Measurements from ENCODE around the gene C12orf76. TPM values are rescaled to one million over a fixed set of nuclear protein-coding genes. Genes with fewer than 3 reads are reported as not detected.

Gene C12orf76
- total RNA-seq = 9.2 and 9.7 TPM in 2 replicates

DNA sequence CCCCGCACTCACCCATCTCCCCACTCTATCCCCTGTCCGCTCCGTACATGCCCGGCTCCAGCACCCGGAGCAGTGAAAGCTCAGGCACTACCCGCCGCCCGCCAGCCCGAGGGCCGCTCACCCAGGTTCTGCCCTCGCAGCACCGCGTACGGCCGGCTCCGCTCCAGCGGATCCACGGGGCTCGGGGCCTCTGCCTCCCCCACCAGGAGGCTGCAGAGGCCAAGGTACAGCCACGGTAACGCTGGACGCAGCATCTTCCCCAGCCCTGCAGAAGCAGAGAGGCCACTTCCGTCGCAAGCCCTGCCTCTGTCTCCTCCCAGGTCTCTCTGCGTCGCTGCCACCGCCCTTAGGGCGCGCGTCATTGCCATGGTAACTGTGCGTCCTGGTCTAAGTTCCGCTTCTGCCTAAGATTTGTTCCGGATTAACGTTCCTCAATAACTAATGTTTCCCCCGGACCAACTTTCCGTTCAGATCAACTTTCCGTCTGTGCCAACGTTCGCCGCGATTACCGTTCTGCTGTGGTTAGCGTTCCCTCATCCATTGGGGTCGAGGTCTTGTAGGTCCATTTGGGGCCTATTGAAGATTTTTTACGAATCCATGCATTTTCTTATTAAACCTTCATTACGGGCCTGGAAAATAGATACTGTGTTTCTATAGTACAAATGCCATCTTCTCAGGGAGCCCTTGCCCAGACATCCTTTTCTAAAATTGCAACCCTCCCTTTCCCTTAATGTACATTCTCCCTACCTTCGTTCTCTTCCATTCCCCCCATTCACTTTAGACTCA lies at the start of gene C12orf76:
TSS of gene C12orf76 (minus strand) at position 281 of the 786 bp plus-strand sequence. CDS start at position 254, 27 bp downstream.

DNA sequence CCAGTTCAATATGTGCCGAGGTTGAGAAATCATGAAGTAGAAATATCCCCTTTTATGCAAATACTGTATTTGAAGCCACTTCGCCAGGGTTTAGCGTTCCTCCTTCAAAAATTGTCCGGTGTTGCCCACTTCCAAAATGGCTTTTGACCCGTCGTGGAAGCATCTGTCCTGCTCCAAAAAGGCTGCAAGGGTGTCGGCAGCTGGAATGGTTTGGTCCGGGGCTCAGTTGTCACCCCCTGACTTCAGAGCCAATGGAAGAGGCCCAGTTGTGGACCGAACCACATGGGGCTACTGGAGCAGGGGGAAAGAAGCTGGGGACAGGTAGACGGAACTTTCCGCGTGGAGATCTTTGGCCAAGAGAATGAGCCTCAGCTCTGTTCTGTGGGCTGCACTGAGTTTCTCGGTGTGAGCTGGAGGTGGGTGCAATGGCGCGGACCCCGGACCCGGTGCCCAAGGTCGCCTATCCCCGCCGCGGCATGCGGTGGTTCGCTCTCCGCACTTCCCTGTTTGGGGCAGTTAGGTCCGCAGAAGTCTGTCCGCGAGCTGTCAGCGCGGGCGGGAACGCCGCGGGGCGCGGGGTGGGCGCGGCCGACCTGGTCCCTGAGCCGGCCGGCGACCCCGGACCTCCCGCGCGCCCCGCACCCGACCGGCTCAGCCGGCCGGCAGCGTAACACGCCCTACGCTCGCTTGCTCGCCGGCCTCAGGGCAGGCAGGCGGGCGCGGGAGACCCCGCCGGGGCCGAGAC lies 49.2 kb downstream of the C12orf76 start, which contains the start of gene ANKRD13A:
TSS of gene ANKRD13A (plus strand) at position 527 of the 745 bp plus-strand sequence. CDS start 259 bp downstream, outside the sequence.

GRCh38 chr12:109995686-109996482 lies 52.4 kb downstream of the C12orf76 start, which contains the start of gene GIT2:
GIT2 (minus strand) TSS chr12:109996368; CDS start chr12:109996224, 144 bp downstream.

Other genes with a start within 250 kb of the C12orf76 start
- gene TRPV4, start 215.1 kb downstream of the C12orf76 start, total RNA-seq = 1.8 and 2.5 TPM in 2 replicates
- gene GLTP, start 168.0 kb downstream of the C12orf76 start, total RNA-seq = 40.4 and 43.0 TPM in 2 replicates
- 13.1 and 15.8 TPM in 2 replicates for gene TCHP, start 148.2 kb downstream of the C12orf76 start, total RNA-seq
- gene GIT2, start 52.2 kb downstream of the C12orf76 start, total RNA-seq = 19.2 and 22.3 TPM in 2 replicates
- 112 and 121 TPM in 2 replicates for gene ANKRD13A, start 49.1 kb downstream of the C12orf76 start, total RNA-seq
- 6.8 and 8.2 TPM in 2 replicates for gene IFT81, start 75.8 kb upstream of the C12orf76 start, total RNA-seq
- gene ATP2A2, start 232.7 kb upstream of the C12orf76 start, total RNA-seq = 79.0 and 82.2 TPM in 2 replicates